Skeletal muscle satellite cell (primary cell): Measurements from ENCODE around the gene ZSWIM4. TPM values are rescaled to one million over a fixed set of nuclear protein-coding genes. Genes with fewer than 3 reads are reported as not detected.
"Not testable (repeated sequence)": the region's sequence is repeated elsewhere in the genome, so short reads cannot be mapped to it uniquely, and the experiment has no call there.

ENCODE experiments used
- H3K27me3 ChIP-seq: 2 replicates; pipeline ENCODE4 v1.7.0; 2013; ENCODE audit warnings: low read length; ENCODE audit not compliant: control insufficient read depth, insufficient read depth
- H3K36me3 ChIP-seq: 2 replicates; pipeline ENCODE4 v1.7.0; 2013; ENCODE audit warnings: mild to moderate bottlenecking, control low read depth, low read length; ENCODE audit not compliant: insufficient read depth
- H3K4me1 ChIP-seq: 2 replicates; pipeline ENCODE4 v1.7.0; 2013; ENCODE audit warnings: low read length; ENCODE audit not compliant: control insufficient read depth, insufficient read depth
- H3K4me2 ChIP-seq: 2 replicates; pipeline ENCODE4 v1.7.0; 2013; ENCODE audit warnings: mild to moderate bottlenecking, low read length
- H3K4me3 ChIP-seq: 2 replicates; pipeline ENCODE4 v1.7.0; 2013; ENCODE audit warnings: low read length
- H3K9ac ChIP-seq: 2 replicates; pipeline ENCODE4 v1.7.0; 2013; ENCODE audit warnings: mild to moderate bottlenecking, low read depth, low read length, moderate library complexity
- H3K9me3 ChIP-seq: replicated peaks from 2 replicates; pipeline ENCODE4 v1.7.0; 2013; ENCODE audit warnings: mild to moderate bottlenecking, control low read depth, low read length
- total RNA-seq: library from RNA; depleted of rRNA; stranded (reverse); fragments of >200 nt; gene quantifications from 2 replicates; pipeline ENCODE4 v1.2.3, GENCODE V29; 2012; rRNA removed

The ZSWIM4 gene
- 2.8 and 3.5 TPM in 2 replicates for total RNA-seq

GRCh38 chr19:13794757-13795589 is at the start of gene ZSWIM4:
Gene ZSWIM4, plus strand, starts transcription at chr19:13795443. Its CDS starts 206 bp downstream, at chr19:13795649.
- Histone ChIP-seq H3K9ac (peak within 1 kb of the TSS; percentile 97), H3K9me3 (no peaks in the 10 kb centered on the region), H3K4me3 (peak within 1 kb of the TSS; percentile 95)

GRCh38 chr19:13747098-13747453 is 48.2 kb upstream of the ZSWIM4 start:
- peak overlapping the region; percentile 43 for H3K4me2 ChIP-seq
- peaks cover 3% of the 10 kb centered on the region for H3K36me3 ChIP-seq
- no peak overlapping the region for H3K9ac ChIP-seq
- H3K9me3 ChIP-seq, result no peaks in the 10 kb centered on the region
- H3K4me1 ChIP-seq, result peaks cover 7% of the 10 kb centered on the region
- H3K27me3 ChIP-seq, result no peaks in the 10 kb centered on the region
- H3K4me3 ChIP-seq, result peak overlapping the region; percentile 93

More at GRCh38 chr19:13794757-13795589, at the start of gene ZSWIM4:
- Histone ChIP-seq H3K27me3 (no peaks in the 10 kb centered on the region), H3K36me3 (peaks cover 5% of the 10 kb centered on the region), H3K4me1 (peaks cover 39% of the 10 kb centered on the region), H3K4me2 (peak within 1 kb of the TSS; percentile 96)

DNA sequence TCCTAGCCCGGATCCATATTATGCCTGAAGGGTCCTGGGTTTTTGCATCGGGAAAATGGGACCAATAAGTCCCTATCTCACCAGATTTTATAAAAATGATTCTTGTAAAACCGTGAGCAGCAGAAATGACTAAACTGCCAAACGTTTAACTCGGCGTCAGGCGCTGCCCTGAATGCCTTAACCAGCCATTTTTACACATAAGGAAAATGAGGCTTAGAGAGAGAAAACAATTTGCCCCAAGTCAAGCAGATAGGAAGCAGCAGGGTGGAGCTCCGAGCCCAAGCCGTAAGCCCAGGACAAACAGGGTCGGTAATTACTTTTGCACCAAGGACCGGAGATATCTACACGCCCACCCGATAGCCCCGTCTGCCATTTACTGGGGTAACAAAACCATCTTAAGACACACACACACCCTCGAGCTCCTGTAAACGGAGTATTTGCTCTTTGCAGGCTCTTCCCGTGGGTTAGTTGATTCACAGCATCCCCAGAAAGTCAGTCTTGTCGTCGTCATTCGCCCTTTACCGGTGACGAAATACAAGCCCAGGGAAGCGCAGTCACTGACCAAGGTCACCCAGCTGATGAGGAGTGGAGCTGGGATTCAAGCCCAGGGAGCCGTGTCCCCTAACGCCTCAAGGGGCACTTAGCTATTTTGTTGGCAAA is 46.9 kb upstream of the ZSWIM4 start:
- no peaks in the 10 kb centered on the region for H3K9me3 ChIP-seq
- peak overlapping the region; percentile 93 for H3K4me3 ChIP-seq
- H3K9ac ChIP-seq, result peak overlapping the region; percentile 98
- peak overlapping the region; percentile 99 for H3K4me2 ChIP-seq
- no peaks in the 10 kb centered on the region for H3K27me3 ChIP-seq
- peaks cover 11% of the 10 kb centered on the region for H3K36me3 ChIP-seq
- peaks cover 3% of the 10 kb centered on the region for H3K4me1 ChIP-seq

DNA sequence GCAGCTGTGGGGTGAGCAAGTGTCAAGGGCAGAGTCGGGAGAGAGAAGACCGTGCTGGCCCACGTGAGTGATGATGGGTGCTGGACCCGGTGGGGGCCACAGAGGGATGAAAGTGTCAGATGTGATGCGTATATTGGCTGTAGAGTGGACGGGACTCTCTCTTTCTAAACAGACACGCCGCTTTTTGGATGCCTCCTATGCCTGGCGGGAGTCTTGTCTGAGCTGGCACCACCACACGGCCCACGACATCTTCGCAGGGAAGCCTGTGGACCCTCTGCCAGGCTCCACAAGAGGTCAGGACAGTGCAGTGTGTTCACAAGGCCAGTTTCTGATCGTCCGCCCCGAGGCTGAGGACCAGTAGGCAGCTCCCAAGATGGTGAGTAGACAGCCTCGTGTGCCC is 43.8 kb upstream of the ZSWIM4 start:
- no peak overlapping the region for H3K4me2 ChIP-seq
- H3K4me1 ChIP-seq, result peaks cover 3% of the 10 kb centered on the region
- H3K36me3 ChIP-seq, result peaks cover 34% of the 10 kb centered on the region
- no peak overlapping the region for H3K9ac ChIP-seq
- H3K4me3 ChIP-seq, result no peak overlapping the region
- no peaks in the 10 kb centered on the region for H3K27me3 ChIP-seq
- H3K9me3 ChIP-seq, result no peaks in the 10 kb centered on the region

- H3K36me3 ChIP-seq, result peaks cover 52% of the 10 kb centered on the region
- H3K4me2 ChIP-seq, H3K9ac ChIP-seq, H3K27me3 ChIP-seq, H3K4me3 ChIP-seq, H3K4me1 ChIP-seq, H3K9me3 ChIP-seq: not testable (repeated sequence)
Measured at GRCh38 chr19:13753622-13754021, 41.6 kb upstream of the ZSWIM4 start.

DNA sequence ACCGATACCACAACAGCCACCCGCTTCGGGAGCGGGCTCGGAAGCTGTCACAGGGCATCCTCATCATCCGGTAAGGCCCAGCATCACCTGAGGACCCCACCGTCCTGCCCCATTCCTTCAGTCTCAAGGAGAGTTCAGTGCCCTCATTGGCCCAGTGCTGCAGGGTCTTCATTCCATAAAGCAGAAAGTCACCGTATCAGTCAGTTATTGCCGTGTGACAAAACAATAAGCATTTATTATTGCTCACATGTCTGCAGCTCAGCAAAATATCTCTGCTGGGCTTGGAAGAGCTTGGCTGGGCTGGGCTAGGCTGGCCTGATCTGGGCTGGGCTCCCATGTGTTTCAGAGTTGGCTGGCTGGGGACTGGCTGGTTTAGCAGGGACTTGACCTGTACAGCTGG is 39.0 kb upstream of the ZSWIM4 start:
- H3K4me2 ChIP-seq, result no peak overlapping the region
- H3K9ac ChIP-seq, result no peak overlapping the region
- no peaks in the 10 kb centered on the region for H3K9me3 ChIP-seq
- H3K27me3 ChIP-seq, result no peaks in the 10 kb centered on the region
- no peak overlapping the region for H3K4me3 ChIP-seq
- H3K36me3 ChIP-seq, result peaks cover 68% of the 10 kb centered on the region
- H3K4me1 ChIP-seq, result no peaks in the 10 kb centered on the region

GRCh38 chr19:13757805-13758772 is 37.2 kb upstream of the ZSWIM4 start:
- no peak overlapping the region for H3K4me2 ChIP-seq
- no peak overlapping the region for H3K4me3 ChIP-seq
- H3K9me3 ChIP-seq, result no peaks in the 10 kb centered on the region
- H3K4me1 ChIP-seq, result no peaks in the 10 kb centered on the region
- no peaks in the 10 kb centered on the region for H3K27me3 ChIP-seq
- no peak overlapping the region for H3K9ac ChIP-seq
- peaks cover 70% of the 10 kb centered on the region for H3K36me3 ChIP-seq

DNA sequence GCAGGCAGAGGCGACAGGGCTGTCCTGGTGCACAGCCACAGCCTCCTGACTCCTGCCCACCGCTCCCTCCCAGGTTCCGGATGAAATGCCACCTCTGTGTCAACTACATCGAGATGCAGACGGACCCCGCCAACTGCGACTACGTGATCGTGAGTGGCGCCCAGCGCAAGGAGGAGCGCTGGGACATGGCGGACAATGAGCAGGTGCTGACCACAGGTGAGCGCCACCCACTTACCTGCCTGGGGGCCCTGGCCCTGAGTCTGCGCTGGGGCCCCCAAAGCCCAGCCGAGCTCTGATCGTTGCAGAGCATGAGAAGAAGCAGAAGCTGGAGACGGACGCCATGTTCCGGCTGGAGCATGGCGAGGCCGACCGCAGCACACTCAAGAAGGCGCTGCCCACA is 36.4 kb upstream of the ZSWIM4 start:
- Histone ChIP-seq H3K4me1 (peaks cover under 1% of the 10 kb centered on the region), H3K4me2 (no peak overlapping the region), H3K27me3 (no peaks in the 10 kb centered on the region), H3K36me3 (peaks cover 74% of the 10 kb centered on the region), H3K9ac (no peak overlapping the region), H3K4me3 (no peak overlapping the region), H3K9me3 (no peaks in the 10 kb centered on the region)

GRCh38 chr19:13761423-13761822 is 33.8 kb upstream of the ZSWIM4 start:
- no peak overlapping the region for H3K9ac ChIP-seq
- H3K4me2 ChIP-seq, result no peak overlapping the region
- peaks cover 12% of the 10 kb centered on the region for H3K4me1 ChIP-seq
- H3K36me3 ChIP-seq, result peaks cover 51% of the 10 kb centered on the region
- H3K27me3 ChIP-seq, result no peaks in the 10 kb centered on the region
- no peaks in the 10 kb centered on the region for H3K9me3 ChIP-seq
- no peak overlapping the region for H3K4me3 ChIP-seq

- H3K36me3 ChIP-seq, result peaks cover 41% of the 10 kb centered on the region
Measured at GRCh38 chr19:13762635-13763235, 32.5 kb upstream of the ZSWIM4 start.

GRCh38 chr19:13763265-13763664 is 32.0 kb upstream of the ZSWIM4 start:
- Histone ChIP-seq H3K4me3 (no peak overlapping the region), H3K4me1 (peaks cover 12% of the 10 kb centered on the region), H3K9ac (no peak overlapping the region), H3K27me3 (no peaks in the 10 kb centered on the region), H3K36me3 (peaks cover 39% of the 10 kb centered on the region), H3K9me3 (no peaks in the 10 kb centered on the region), H3K4me2 (no peak overlapping the region)

More at GRCh38 chr19:13762635-13763235, 32.5 kb upstream of the ZSWIM4 start:
- Histone ChIP-seq H3K4me2 (no peak overlapping the region), H3K9ac (no peak overlapping the region), H3K4me1 (peaks cover 12% of the 10 kb centered on the region), H3K9me3 (no peaks in the 10 kb centered on the region), H3K27me3 (no peaks in the 10 kb centered on the region), H3K4me3 (no peak overlapping the region)
